GM12878 (cell line): ENCODE measurements around the gene PRDM2.

ENCODE experiments used
- ATF2 ChIP-seq: IDR thresholded peaks from 2 replicates; pipeline ENCODE4 v1.6.1; 2012; ENCODE audit warnings: low read length, inconsistent platforms
- BMI1 ChIP-seq: fragments of 450-650 bp; IDR thresholded peaks from 2 replicates; pipeline ENCODE4 v1.6.1; 2016; ENCODE audit warnings: mild to moderate bottlenecking, moderate library complexity, borderline replicate concordance
- EED ChIP-seq: sonication (generic); IDR thresholded peaks from 2 replicates; pipeline ENCODE4 v1.6.1; 2016; ENCODE audit warnings: antibody characterized with exemption, low read depth
- ETV6 ChIP-seq, 2 experiments: fragments of 450-650 bp in 1 of 2; IDR thresholded peaks in 1 of 2; conservative IDR thresholded peaks in 1 of 2; 2 replicates each; pipeline ENCODE4 v1.6.1; 2014; ENCODE audit warnings: antibody characterized with exemption in 1 of 2, borderline replicate concordance in 1 of 2, low read depth in 1 of 2, mild to moderate bottlenecking in 1 of 2, moderate library complexity in 1 of 2
- FOXK2 ChIP-seq: fragments of 450-650 bp; IDR thresholded peaks from 2 replicates; pipeline ENCODE4 v1.6.1; 2017; ENCODE audit warnings: mild to moderate bottlenecking, moderate library complexity
- MTA3 ChIP-seq: IDR thresholded peaks from 2 replicates; pipeline ENCODE4 v1.6.1; 2012; ENCODE audit warnings: low read length, inconsistent platforms, borderline replicate concordance
- NFYB ChIP-seq: IDR thresholded peaks from 2 replicates; pipeline ENCODE4 v1.6.1; 2011; ENCODE audit warnings: low read depth, mild to moderate bottlenecking, low read length, improper control_type of control experiment, moderate library complexity; ENCODE audit not compliant: insufficient read depth
- POLR2A ChIP-seq: IDR thresholded peaks from 2 replicates; pipeline ENCODE4 v1.6.1; 2011; ENCODE audit warnings: low read depth, mild to moderate bottlenecking, low read length
- RB1 ChIP-seq: fragments of 450-650 bp; formaldehyde crosslinking; IDR thresholded peaks from 2 replicates; pipeline ENCODE4 v1.6.1; 2017; ENCODE audit warnings: mild to moderate bottlenecking, borderline replicate concordance
- RFX5 ChIP-seq: IDR thresholded peaks from 2 replicates; pipeline ENCODE4 v1.6.1; 2011; ENCODE audit warnings: low read depth, low read length, improper control_type of control experiment
- SRF ChIP-seq, 2 experiments: IDR thresholded peaks; 2 replicates each; pipeline ENCODE4 v1.6.1; 2011; ENCODE audit warnings: low read depth in 2 of 2, low read length in 2 of 2, mild to moderate bottlenecking in 1 of 2, moderate library complexity in 1 of 2
- SUZ12 ChIP-seq: fragments of 200-600 bp; sonication (generic); IDR thresholded peaks from one replicate; pipeline ENCODE4 v1.6.1; 2018; ENCODE audit warnings: antibody characterized with exemption, mild to moderate bottlenecking; ENCODE audit not compliant: unreplicated experiment
- ZNF24 ChIP-seq: fragments of 450-650 bp; IDR thresholded peaks from 2 replicates; pipeline ENCODE4 v1.6.1; 2017; ENCODE audit warnings: antibody characterized with exemption, mild to moderate bottlenecking
- TF ChIP-seq, protein P1 (sequence below), 3 experiments: IDR thresholded peaks in 2 of 3; conservative IDR thresholded peaks in 1 of 3; 2 replicates each; pipeline ENCODE4 v1.5.1; 2011; ENCODE audit warnings: low read depth in 3 of 3, low read length in 3 of 3, mild to moderate bottlenecking in 3 of 3, control low read depth in 2 of 3, moderate library complexity in 2 of 3, inconsistent platforms in 1 of 3, mixed read lengths in 1 of 3; ENCODE audit not compliant: control insufficient read depth in 2 of 3, insufficient read depth in 1 of 3; ENCODE audit errors: extremely low read depth in 1 of 3

DNA sequence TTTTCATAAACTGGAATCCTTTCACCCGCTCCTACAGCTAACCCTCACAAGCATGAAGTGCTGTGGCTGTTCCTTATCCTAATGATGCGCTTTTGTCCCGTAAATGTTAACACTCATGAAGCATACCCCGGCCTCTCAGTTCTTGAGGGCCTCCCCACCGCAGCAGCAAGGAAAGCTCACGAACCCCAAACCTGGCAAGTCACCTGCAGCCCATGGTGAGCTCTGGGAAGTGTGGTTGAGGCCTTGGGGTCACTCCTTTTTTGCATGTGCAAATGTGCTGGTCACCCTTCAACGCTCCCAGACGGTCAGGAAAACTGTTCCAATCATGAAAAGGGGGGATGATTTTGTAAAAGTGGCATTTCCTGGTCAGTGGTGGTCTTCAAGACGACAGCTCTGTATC, 124.6 kb downstream of the PRDM2 start:
- TF ChIP-seq, protein P1, sequence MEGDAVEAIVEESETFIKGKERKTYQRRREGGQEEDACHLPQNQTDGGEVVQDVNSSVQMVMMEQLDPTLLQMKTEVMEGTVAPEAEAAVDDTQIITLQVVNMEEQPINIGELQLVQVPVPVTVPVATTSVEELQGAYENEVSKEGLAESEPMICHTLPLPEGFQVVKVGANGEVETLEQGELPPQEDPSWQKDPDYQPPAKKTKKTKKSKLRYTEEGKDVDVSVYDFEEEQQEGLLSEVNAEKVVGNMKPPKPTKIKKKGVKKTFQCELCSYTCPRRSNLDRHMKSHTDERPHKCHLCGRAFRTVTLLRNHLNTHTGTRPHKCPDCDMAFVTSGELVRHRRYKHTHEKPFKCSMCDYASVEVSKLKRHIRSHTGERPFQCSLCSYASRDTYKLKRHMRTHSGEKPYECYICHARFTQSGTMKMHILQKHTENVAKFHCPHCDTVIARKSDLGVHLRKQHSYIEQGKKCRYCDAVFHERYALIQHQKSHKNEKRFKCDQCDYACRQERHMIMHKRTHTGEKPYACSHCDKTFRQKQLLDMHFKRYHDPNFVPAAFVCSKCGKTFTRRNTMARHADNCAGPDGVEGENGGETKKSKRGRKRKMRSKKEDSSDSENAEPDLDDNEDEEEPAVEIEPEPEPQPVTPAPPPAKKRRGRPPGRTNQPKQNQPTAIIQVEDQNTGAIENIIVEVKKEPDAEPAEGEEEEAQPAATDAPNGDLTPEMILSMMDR (IDR thresholded peaks at IDR 0.05 in 2 of 3, conservative IDR thresholded peaks at IDR 0.05 in 1 of 3; ENCODE audit: control insufficient read depth in 2 of 3, extremely low read depth in 1 of 3, insufficient read depth in 1 of 3, low read depth in 3 of 3, low read length in 3 of 3), result no peak
- TF ChIP-seq BMI1 (no peak), MTA3 (no peak), ZNF24 (no peak), ATF2 (no peak), POLR2A (no peak), ETV6 (conservative IDR thresholded peaks at IDR 0.05 in 1 of 2, IDR thresholded peaks at IDR 0.05 in 1 of 2; ENCODE audit: borderline replicate concordance in 1 of 2, low read depth in 1 of 2) (no peak), EED (no peak), FOXK2 (no peak), RFX5 (no peak), RB1 (no peak), SRF (IDR thresholded peaks at IDR 0.05; ENCODE audit: low read depth in 2 of 2, low read length in 2 of 2) (no peak), NFYB (no peak), SUZ12 (no peak)
